GM18867 (cell line): Measurements from ENCODE around the gene GLIPR2.
A peak's percentile ranks its signal among the peaks of the same experiment; 100 is the strongest.
"Not testable (repeated sequence)": the region's sequence is repeated elsewhere in the genome, so short reads cannot be mapped to it uniquely, and the experiment has no call there.

Source experiments
- ATAC-seq: cut with Tn5 transposase; IDR thresholded peaks from one replicate; pipeline ENCODE4 v1.9.1; 2021; ENCODE audit warnings: mild to moderate bottlenecking, moderate library complexity; ENCODE audit not compliant: unreplicated experiment

Gene GLIPR2

GRCh38 chr9:36162211-36162738 lies 25.7 kb downstream of the GLIPR2 start:
- no peak for ATAC-seq

- no peak for ATAC-seq
Observed at GRCh38 chr9:36163049-36163785, 26.7 kb downstream of the GLIPR2 start.

GRCh38 chr9:36163786-36164170 lies 27.2 kb downstream of the GLIPR2 start:
- ATAC-seq, result no peak

GRCh38 chr9:36164372-36164771 lies 27.8 kb downstream of the GLIPR2 start:
- no peak for ATAC-seq

GRCh38 chr9:36164989-36165388 lies 28.5 kb downstream of the GLIPR2 start:
- no peak for ATAC-seq

- no peak for ATAC-seq
Observed at GRCh38 chr9:36165826-36166167, 29.3 kb downstream of the GLIPR2 start.

GRCh38 chr9:36166168-36166927 lies 29.8 kb downstream of the GLIPR2 start:
- ATAC-seq, result peak; percentile 92

- no peak for ATAC-seq
Observed at GRCh38 chr9:36169166-36169565, 32.6 kb downstream of the GLIPR2 start, which contains the start of gene CCIN. Gene CCIN (plus strand): TSS chr9:36169388. CDS start chr9:36169503, 115 bp downstream.

- no peak for ATAC-seq
Observed at GRCh38 chr9:36169708-36170107, 33.2 kb downstream of the GLIPR2 start.

GRCh38 chr9:36170531-36170930 lies 34.0 kb downstream of the GLIPR2 start:
- ATAC-seq, result no peak

- ATAC-seq, result no peak
Observed at GRCh38 chr9:36173861-36174260, 37.3 kb downstream of the GLIPR2 start.

- no peak for ATAC-seq
Observed at GRCh38 chr9:36174271-36174670, 37.7 kb downstream of the GLIPR2 start.

- ATAC-seq, result no peak
Observed at GRCh38 chr9:36174731-36175130, 38.2 kb downstream of the GLIPR2 start.

GRCh38 chr9:36175209-36175608 lies 38.7 kb downstream of the GLIPR2 start:
- not testable (repeated sequence) for ATAC-seq

- not testable (repeated sequence) for ATAC-seq
Observed at GRCh38 chr9:36176496-36176895, 40.0 kb downstream of the GLIPR2 start.

- no peak for ATAC-seq
Observed at GRCh38 chr9:36177571-36177970, 41.0 kb downstream of the GLIPR2 start.

GRCh38 chr9:36180243-36180642 lies 43.7 kb downstream of the GLIPR2 start:
- ATAC-seq, result not testable (repeated sequence)

- no peak for ATAC-seq
Observed at GRCh38 chr9:36187414-36187813, 50.9 kb downstream of the GLIPR2 start.

GRCh38 chr9:36188212-36188611 lies 51.7 kb downstream of the GLIPR2 start:
- ATAC-seq, result no peak

- ATAC-seq, result no peak
Observed at GRCh38 chr9:36189976-36190375, 53.4 kb downstream of the GLIPR2 start.

- peak; percentile 97 for ATAC-seq
Observed at GRCh38 chr9:36190388-36191289, 54.1 kb downstream of the GLIPR2 start, which contains the start of gene CLTA. Gene CLTA (plus strand): TSS chr9:36190921. CDS start chr9:36191057, 136 bp downstream.
